Calu3 (cell line): ENCODE results near the gene CHRNA3. TPM values are rescaled to one million over a fixed set of nuclear protein-coding genes. Genes with fewer than 3 reads are reported as not detected.

Source experiments
- BruUV-seq: library from RNA; stranded (reverse); fragments of 400-500 nt; replicated peaks from 2 replicates; lab custom pipeline; 2021; lab: Mats Ljungman, UMichigan
- CTCF ChIA-PET: fragments of 300-600 bp; sonication (Branson Sonifier 250); formaldehyde crosslinking; loops from one replicate; lab custom pipeline; 2022; ENCODE audit warnings: antibody characterized with exemption; lab: Charles Lee
- DNase-seq: peaks from one replicate; pipeline ENCODE4 v3.0.0; 2022
- H3K27ac Mint-ChIP-seq: one replicate; pipeline ENCODE4 v1.8.0; 2022; ENCODE audit warnings: mixed read lengths; ENCODE audit not compliant: unreplicated experiment
- H3K27me3 Mint-ChIP-seq: one replicate; pipeline ENCODE4 v1.8.0; 2022; ENCODE audit warnings: mixed read lengths; ENCODE audit not compliant: unreplicated experiment
- H3K36me3 Mint-ChIP-seq: one replicate; pipeline ENCODE4 v1.8.0; 2022; ENCODE audit warnings: mild to moderate bottlenecking, moderate library complexity, mixed read lengths; ENCODE audit not compliant: insufficient read depth, unreplicated experiment
- H3K4me1 Mint-ChIP-seq: one replicate; pipeline ENCODE4 v1.8.0; 2022; ENCODE audit warnings: mild to moderate bottlenecking, low read depth, mixed read lengths; ENCODE audit not compliant: unreplicated experiment
- H3K4me3 Mint-ChIP-seq: one replicate; pipeline ENCODE4 v1.8.0; 2022; ENCODE audit warnings: mild to moderate bottlenecking, low read depth, moderate library complexity, mixed read lengths; ENCODE audit not compliant: unreplicated experiment
- H3K9me3 Mint-ChIP-seq: one replicate; pipeline ENCODE4 v1.8.0; 2022; ENCODE audit warnings: low read depth, mixed read lengths; ENCODE audit not compliant: unreplicated experiment
- CTCF ChIP-seq: fragments of 200-600 bp; IDR thresholded peaks from one replicate; pipeline ENCODE4 v1.8.0; 2022; ENCODE audit warnings: antibody characterized with exemption; ENCODE audit not compliant: unreplicated experiment
- intact Hi-C: fragments of 100-400 bp; cut with micrococcal nuclease; formaldehyde crosslinking; loops from one replicate; pipeline ENCODE4 v1.10.0; 2022; ENCODE audit not compliant: unreplicated experiment
- total RNA-seq: library from RNA; stranded (reverse); gene quantifications from 2 replicates; pipeline ENCODE4 v1.2.3, GENCODE V29; 2022

The CHRNA3 gene
- total RNA-seq, 1 experiment from 2014 or later: not detected

- CTCF ChIA-PET: no interaction called here
- intact Hi-C loops: no loop called here
- Mint-ChIP-seq H3K4me3 (no peak overlapping the region), H3K4me1 (no peaks in the 10 kb centered on the region), H3K27me3 (peaks cover 60% of the 10 kb centered on the region), H3K9me3 (peaks cover 2% of the 10 kb centered on the region), H3K27ac (no peak overlapping the region), H3K36me3 (no peaks in the 10 kb centered on the region)
- DNase-seq: no peak
- TF ChIP-seq CTCF: no peak
- no TSS peak for BruUV-seq
Observed at GRCh38 chr15:78605201-78605600, 15.6 kb downstream of the CHRNA3 start.

- Mint-ChIP-seq H3K27ac (no peak overlapping the region), H3K9me3 (peaks cover 2% of the 10 kb centered on the region), H3K36me3 (no peaks in the 10 kb centered on the region), H3K27me3 (peaks cover 52% of the 10 kb centered on the region), H3K4me1 (no peaks in the 10 kb centered on the region), H3K4me3 (no peak overlapping the region)
- intact Hi-C loops: no loop called here
- no peak for TF ChIP-seq CTCF
- BruUV-seq: no TSS peak
- no peak for DNase-seq
- CTCF ChIA-PET: interaction anchor here (0.6 to 0.8 kb wide), 2 partner anchors 18 to 58 kb away, joined by 3 read pairs; no protein-coding TSS in a partner anchor
Observed at GRCh38 chr15:78604420-78604819, 16.4 kb downstream of the CHRNA3 start.

GRCh38 chr15:78603467-78603866, 17.3 kb downstream of the CHRNA3 start:
- BruUV-seq: no TSS peak
- Mint-ChIP-seq H3K27me3 (peaks cover 42% of the 10 kb centered on the region), H3K4me3 (no peak overlapping the region), H3K9me3 (no peaks in the 10 kb centered on the region), H3K27ac (no peak overlapping the region), H3K36me3 (no peaks in the 10 kb centered on the region), H3K4me1 (no peaks in the 10 kb centered on the region)
- no peak for TF ChIP-seq CTCF
- intact Hi-C loops: no loop called here
- CTCF ChIA-PET: no interaction called here
- no peak for DNase-seq

DNA sequence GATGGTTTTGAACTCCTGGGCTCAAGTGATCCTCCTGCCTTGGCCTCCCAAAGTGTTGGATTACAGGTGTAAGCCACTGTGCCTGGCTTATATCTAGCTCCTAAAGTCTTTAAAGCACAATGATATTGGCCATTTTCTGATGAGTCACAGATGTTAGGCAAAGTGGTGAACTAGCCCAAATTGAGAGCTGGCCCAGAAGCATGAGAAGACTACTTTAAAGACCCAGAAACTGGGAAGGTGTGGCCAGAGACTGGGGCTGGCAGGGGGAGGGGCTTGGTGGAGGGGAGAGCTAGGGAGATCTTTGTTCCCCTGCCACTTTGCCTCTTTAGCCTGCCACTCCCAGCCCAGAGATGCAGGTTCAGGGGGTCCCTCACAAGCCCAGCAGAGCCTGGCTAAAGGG, 21.6 kb downstream of the CHRNA3 start:
- Mint-ChIP-seq H3K27me3 (no peaks in the 10 kb centered on the region), H3K4me1 (no peaks in the 10 kb centered on the region), H3K27ac (no peak overlapping the region), H3K4me3 (no peak overlapping the region), H3K36me3 (no peaks in the 10 kb centered on the region), H3K9me3 (no peaks in the 10 kb centered on the region)
- BruUV-seq: no TSS peak
- no peak for DNase-seq
- TF ChIP-seq CTCF: no peak
- CTCF ChIA-PET: no interaction called here
- intact Hi-C loops: no loop called here
